ENCODE results near the gene SLC22A3. TPM values are rescaled to one million over a fixed set of nuclear protein-coding genes. Genes with fewer than 3 reads are reported as not detected.

SLC22A3 gene
- total RNA-seq, 2 donors from 2014 or later: 91.5 to 144 TPM

DNA sequence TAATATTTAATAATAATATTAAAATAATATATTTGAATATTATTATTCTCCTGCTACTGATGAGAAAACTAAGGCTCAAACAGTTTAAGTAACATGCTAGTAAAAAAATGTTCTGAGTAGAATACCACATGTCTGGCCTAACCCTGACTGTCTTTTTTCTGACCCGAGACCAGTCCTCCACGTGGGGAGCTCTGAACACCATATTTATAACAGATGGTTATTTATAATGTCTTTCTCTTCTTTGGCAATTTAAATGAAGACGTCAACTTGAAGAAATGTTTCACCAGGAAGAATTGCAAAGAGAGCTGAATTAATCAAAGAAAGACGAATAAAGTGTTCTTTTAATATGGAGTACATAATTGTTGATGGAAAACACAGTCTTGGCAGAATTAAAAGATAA is 82.0 kb downstream of the SLC22A3 start:
- ATAC-seq (ENCODE audit: insufficient number of reproducible peaks, low FRiP score, low read depth): no peak

GRCh38 chr6:160430751-160431150 is 82.6 kb downstream of the SLC22A3 start:
- Histone ChIP-seq H3K4me1 (ENCODE audit: control insufficient read depth in 1 of 2, low read depth in 2 of 2) (peaks cover 25 to 63% of the 10 kb centered on the region in 2 donors), H3K9me3 (no peaks in the 10 kb centered on the region), H3K36me3 (peaks cover 7% of the 10 kb centered on the region), H3K4me3 (no peak overlapping the region), H3K27me3 (replicated peaks; ENCODE audit: insufficient read depth) (no peaks in the 10 kb centered on the region), H3K27ac (peak overlapping the region; percentile 9 to 42)
- no peak for ATAC-seq (ENCODE audit: insufficient number of reproducible peaks, low FRiP score, low read depth)
- DNase-seq (ENCODE audit: low spot score): no peak
- TF ChIP-seq, protein P1, sequence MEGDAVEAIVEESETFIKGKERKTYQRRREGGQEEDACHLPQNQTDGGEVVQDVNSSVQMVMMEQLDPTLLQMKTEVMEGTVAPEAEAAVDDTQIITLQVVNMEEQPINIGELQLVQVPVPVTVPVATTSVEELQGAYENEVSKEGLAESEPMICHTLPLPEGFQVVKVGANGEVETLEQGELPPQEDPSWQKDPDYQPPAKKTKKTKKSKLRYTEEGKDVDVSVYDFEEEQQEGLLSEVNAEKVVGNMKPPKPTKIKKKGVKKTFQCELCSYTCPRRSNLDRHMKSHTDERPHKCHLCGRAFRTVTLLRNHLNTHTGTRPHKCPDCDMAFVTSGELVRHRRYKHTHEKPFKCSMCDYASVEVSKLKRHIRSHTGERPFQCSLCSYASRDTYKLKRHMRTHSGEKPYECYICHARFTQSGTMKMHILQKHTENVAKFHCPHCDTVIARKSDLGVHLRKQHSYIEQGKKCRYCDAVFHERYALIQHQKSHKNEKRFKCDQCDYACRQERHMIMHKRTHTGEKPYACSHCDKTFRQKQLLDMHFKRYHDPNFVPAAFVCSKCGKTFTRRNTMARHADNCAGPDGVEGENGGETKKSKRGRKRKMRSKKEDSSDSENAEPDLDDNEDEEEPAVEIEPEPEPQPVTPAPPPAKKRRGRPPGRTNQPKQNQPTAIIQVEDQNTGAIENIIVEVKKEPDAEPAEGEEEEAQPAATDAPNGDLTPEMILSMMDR (IDR thresholded peaks at IDR 0.05): no peak

More for the DNA sequence above, 82.0 kb downstream of the SLC22A3 start:
- H3K36me3 ChIP-seq: peaks cover 7% of the 10 kb centered on the region
- no peaks in the 10 kb centered on the region for H3K9me3 ChIP-seq
- peak overlapping the region; percentile 9 to 42 for H3K27ac ChIP-seq
- no peak for DNase-seq (ENCODE audit: low spot score)
- peaks cover 25 to 63% of the 10 kb centered on the region in 2 donors for H3K4me1 ChIP-seq (ENCODE audit: control insufficient read depth in 1 of 2, low read depth in 2 of 2)
- TF ChIP-seq, protein P1 (IDR thresholded peaks at IDR 0.05): no peak
- no peak overlapping the region for H3K4me3 ChIP-seq
- H3K27me3 ChIP-seq (replicated peaks; ENCODE audit: insufficient read depth): no peaks in the 10 kb centered on the region

- Histone ChIP-seq H3K9me3 (no peaks in the 10 kb centered on the region), H3K27ac (peak overlapping the region; percentile 9 to 42), H3K4me1 (ENCODE audit: control insufficient read depth in 1 of 2, low read depth in 2 of 2) (peaks cover 25 to 59% of the 10 kb centered on the region in 2 donors), H3K36me3 (peaks cover 4% of the 10 kb centered on the region), H3K27me3 (replicated peaks; ENCODE audit: insufficient read depth) (no peaks in the 10 kb centered on the region), H3K4me3 (no peak overlapping the region)
- no peak for ATAC-seq (ENCODE audit: insufficient number of reproducible peaks, low FRiP score, low read depth)
- DNase-seq (ENCODE audit: low spot score): no peak
- TF ChIP-seq, protein P1 (IDR thresholded peaks at IDR 0.05): no peak
These were observed 83.0 kb downstream of the SLC22A3 start for GRCh38 chr6:160431226-160431625.

GRCh38 chr6:160431791-160432404 is 83.7 kb downstream of the SLC22A3 start:
- Histone ChIP-seq H3K27me3 (replicated peaks; ENCODE audit: insufficient read depth) (no peaks in the 10 kb centered on the region), H3K4me1 (ENCODE audit: control insufficient read depth in 1 of 2, low read depth in 2 of 2) (peaks cover 22 to 52% of the 10 kb centered on the region in 2 donors), H3K27ac (peak overlapping the region; percentile 9 to 42), H3K36me3 (peaks cover 4% of the 10 kb centered on the region), H3K4me3 (no peak overlapping the region), H3K9me3 (no peaks in the 10 kb centered on the region)
- ATAC-seq (ENCODE audit: insufficient number of reproducible peaks, low FRiP score, low read depth) (no peak), DNase-seq (ENCODE audit: low spot score) (no peak)
- TF ChIP-seq, protein P1 (IDR thresholded peaks at IDR 0.05): no peak

- Histone ChIP-seq H3K4me3 (no peak overlapping the region), H3K9me3 (no peaks in the 10 kb centered on the region), H3K4me1 (ENCODE audit: control insufficient read depth in 1 of 2, low read depth in 2 of 2) (peaks cover 5 to 21% of the 10 kb centered on the region in 2 donors), H3K27me3 (replicated peaks; ENCODE audit: insufficient read depth) (no peaks in the 10 kb centered on the region), H3K36me3 (peaks cover 12% of the 10 kb centered on the region), H3K27ac (no peak overlapping the region)
- TF ChIP-seq, protein P1 (IDR thresholded peaks at IDR 0.05): no peak
- ATAC-seq (ENCODE audit: insufficient number of reproducible peaks, low FRiP score, low read depth) (no peak), DNase-seq (ENCODE audit: low spot score) (no peak)
These were observed 87.8 kb downstream of the SLC22A3 start for GRCh38 chr6:160435935-160436334.

All from thoracic aorta (tissue), 2 donors.